IMR-90 (cell line): ENCODE data around the gene F3. TPM values are rescaled to one million over a fixed set of nuclear protein-coding genes. Genes with fewer than 3 reads are reported as not detected.

ENCODE experiments used
- ATAC-seq: fragments of 200-7000 bp; cut with Tn5 transposase; 2 replicates; pipeline ENCODE4 v1.9.1; 2020; ENCODE audit warnings: low read depth, mild to moderate bottlenecking, moderate library complexity
- BruUV-seq: library from RNA; stranded (reverse); fragments of 400-500 nt; replicated peaks from 2 replicates; lab custom pipeline; 2021; lab: Mats Ljungman, UMichigan
- CTCF ChIA-PET: fragments of 300-600 bp; formaldehyde crosslinking; extraction: SDS; loops from one replicate; lab custom pipeline; 2021; ENCODE audit warnings: antibody characterized with exemption; lab: Yijun Ruan, JAX
- POLR2A ChIA-PET: fragments of 300-600 bp; sonication (Branson Sonifier 250); formaldehyde crosslinking; loops from one replicate; lab custom pipeline; 2022; ENCODE audit warnings: antibody characterized with exemption; ENCODE audit not compliant: unreplicated experiment; lab: Charles Lee
- DNase-seq: peaks from one replicate; pipeline ENCODE4 v3.0.0; 2013
- H2AFZ ChIP-seq: replicated peaks from 2 replicates; pipeline ENCODE3; 2013; ENCODE audit warnings: low read length, mild to moderate bottlenecking; ENCODE audit not compliant: poor library complexity
- H2AK5ac ChIP-seq: 2 replicates; pipeline ENCODE4 v1.6.1; 2013; ENCODE audit warnings: low read depth, low read length, inconsistent platforms
- H2AK9ac ChIP-seq: replicated peaks from 2 replicates; pipeline ENCODE3; 2013; ENCODE audit warnings: mild to moderate bottlenecking, low read depth, low read length, moderate library complexity; ENCODE audit not compliant: poor library complexity
- H2BK120ac ChIP-seq: 2 replicates; pipeline ENCODE4 v1.6.1; 2013; ENCODE audit warnings: low read depth, low read length, inconsistent platforms
- H2BK15ac ChIP-seq: 3 replicates; pipeline ENCODE4 v1.6.1; 2013; ENCODE audit warnings: low read depth, low read length, inconsistent platforms
- H2BK20ac ChIP-seq: 2 replicates; pipeline ENCODE4 v1.6.1; 2013; ENCODE audit warnings: low read depth, mild to moderate bottlenecking, inconsistent platforms, low read length, moderate library complexity
- H2BK5ac ChIP-seq: 2 replicates; pipeline ENCODE4 v1.6.1; 2013; ENCODE audit warnings: mild to moderate bottlenecking, low read depth, low read length, inconsistent platforms; ENCODE audit not compliant: poor library complexity, severe bottlenecking
- H3K14ac ChIP-seq: replicated peaks from 2 replicates; pipeline ENCODE4 v1.6.1; 2013; ENCODE audit warnings: low read depth, low read length, inconsistent platforms
- H3K18ac ChIP-seq: 2 replicates; pipeline ENCODE4 v1.6.1; 2013; ENCODE audit warnings: low read depth, low read length, control low read depth
- H3K23ac ChIP-seq: 2 replicates; pipeline ENCODE4 v1.6.1; 2013; ENCODE audit warnings: low read depth, low read length, inconsistent platforms
- H3K27ac ChIP-seq: 2 replicates; pipeline ENCODE4 v1.5.1; 2013; ENCODE audit warnings: mild to moderate bottlenecking, control low read depth, low read length; ENCODE audit not compliant: insufficient read depth
- H3K27me3 ChIP-seq: 2 replicates; pipeline ENCODE4 v1.6.1; 2013; ENCODE audit warnings: low read length; ENCODE audit not compliant: control insufficient read depth, insufficient read depth
- H3K36me3 ChIP-seq: 2 replicates; pipeline ENCODE4 v1.6.1; 2013; ENCODE audit warnings: low read length, mixed read lengths; ENCODE audit not compliant: control insufficient read depth, insufficient read depth
- H3K4ac ChIP-seq: 2 replicates; pipeline ENCODE4 v1.6.1; 2013; ENCODE audit warnings: low read depth, low read length, inconsistent platforms
- H3K4me1 ChIP-seq: 2 replicates; pipeline ENCODE4 v1.6.1; 2013; ENCODE audit warnings: low read length, mixed read lengths; ENCODE audit not compliant: control insufficient read depth, insufficient read depth
- H3K4me2 ChIP-seq: 2 replicates; pipeline ENCODE4 v1.6.1; 2013; ENCODE audit warnings: low read depth, mild to moderate bottlenecking, control low read depth, low read length, moderate library complexity
- H3K4me3 ChIP-seq: 2 replicates; pipeline ENCODE4 v1.5.1; 2013; ENCODE audit warnings: low read depth, mild to moderate bottlenecking, control low read depth, low read length, moderate library complexity; ENCODE audit not compliant: insufficient read depth
- H3K56ac ChIP-seq: 2 replicates; pipeline ENCODE4 v1.6.1; 2013; ENCODE audit warnings: low read length, inconsistent platforms; ENCODE audit not compliant: insufficient read depth; ENCODE audit errors: extremely low read depth
- H3K79me1 ChIP-seq, 2 experiments: 2 replicates each; pipeline ENCODE4 v1.6.1; 2013; ENCODE audit warnings: low read length in 2 of 2, inconsistent platforms in 1 of 2, low read depth in 1 of 2
- H3K9ac ChIP-seq: 2 replicates; pipeline ENCODE4 v1.6.1; 2013; ENCODE audit warnings: low read depth, low read length, control low read depth
- H3K9me1 ChIP-seq: 2 replicates; pipeline ENCODE4 v1.6.1; 2013; ENCODE audit warnings: low read length, inconsistent platforms; ENCODE audit not compliant: insufficient read depth
- H3K9me3 ChIP-seq: 2 replicates; pipeline ENCODE4 v1.6.1; 2013; ENCODE audit warnings: low read length; ENCODE audit not compliant: control insufficient read depth, insufficient read depth
- H4K20me1 ChIP-seq: 2 replicates; pipeline ENCODE4 v1.6.1; 2013; ENCODE audit warnings: low read length, inconsistent platforms; ENCODE audit not compliant: insufficient read depth
- H4K5ac ChIP-seq: 2 replicates; pipeline ENCODE4 v1.6.1; 2013; ENCODE audit warnings: mild to moderate bottlenecking, low read depth, low read length, control low read depth
- H4K8ac ChIP-seq, 2 experiments: 2 replicates each; pipeline ENCODE4 v1.6.1; 2013; ENCODE audit warnings: low read depth in 2 of 2, low read length in 2 of 2, control low read depth in 1 of 2, inconsistent platforms in 1 of 2
- H4K91ac ChIP-seq: 2 replicates; pipeline ENCODE4 v1.6.1; 2013; ENCODE audit warnings: low read depth, low read length, inconsistent platforms; ENCODE audit not compliant: insufficient read depth
- POLR2A ChIP-seq: IDR thresholded peaks from 2 replicates; pipeline ENCODE4 v1.6.1; 2012; ENCODE audit warnings: mild to moderate bottlenecking, low read depth, low read length
- RAD21 ChIP-seq: IDR thresholded peaks from 2 replicates; pipeline ENCODE4 v1.6.1; 2012; ENCODE audit warnings: low read length, improper control_type of control experiment
- WGBS, 2 experiments: methylation state at CpG; one replicate each; pipeline versions ENCODE4 v1.1.5 to v1.1.7; 2013; ENCODE audit warnings: missing lambda C conversion rate in 2 of 2; ENCODE audit not compliant: insufficient read length in 1 of 2; ENCODE audit errors: extremely low coverage in 2 of 2; 5-methylcytosine and 5-hydroxymethylcytosine counted together
- dilution Hi-C: fragments of 300-500 bp; cut with HindIII; formaldehyde crosslinking; loops from one replicate; pipeline ENCODE4 v1.14.3; 2018; ENCODE audit warnings: low sequenced_read_pairs; ENCODE audit not compliant: unreplicated experiment
- in situ Hi-C: fragments of 300-500 bp; cut with MboI; formaldehyde crosslinking; loops from 3 replicates; pipeline ENCODE4 v1.14.3; 2019; ENCODE audit warnings: low sequenced_read_pairs, inconsistent platforms, mixed read lengths
- intact Hi-C: fragments of 100-400 bp; cut with micrococcal nuclease; formaldehyde crosslinking; loops from 2 replicates; pipeline ENCODE4 v1.10.0; 2022
- polyA plus RNA-seq, 3 experiments: library from polyadenylated mRNA; depleted of rRNA; stranded (reverse); fragments of >200 nt; gene quantifications; 2 replicates each; pipeline ENCODE4 v1.2.3, GENCODE V29; 2012; ENCODE audit warnings: low replicate concordance in 1 of 3
- total RNA-seq: library from RNA; depleted of rRNA; stranded (reverse); fragments of >200 nt; gene quantifications from 2 replicates; pipeline ENCODE4 v1.2.3, GENCODE V29; 2012

Gene F3
- total and polyA plus RNA-seq, 2 of the 4 experiments (the other 2 are of a cell fraction): 75.6 to 126 TPM

DNA sequence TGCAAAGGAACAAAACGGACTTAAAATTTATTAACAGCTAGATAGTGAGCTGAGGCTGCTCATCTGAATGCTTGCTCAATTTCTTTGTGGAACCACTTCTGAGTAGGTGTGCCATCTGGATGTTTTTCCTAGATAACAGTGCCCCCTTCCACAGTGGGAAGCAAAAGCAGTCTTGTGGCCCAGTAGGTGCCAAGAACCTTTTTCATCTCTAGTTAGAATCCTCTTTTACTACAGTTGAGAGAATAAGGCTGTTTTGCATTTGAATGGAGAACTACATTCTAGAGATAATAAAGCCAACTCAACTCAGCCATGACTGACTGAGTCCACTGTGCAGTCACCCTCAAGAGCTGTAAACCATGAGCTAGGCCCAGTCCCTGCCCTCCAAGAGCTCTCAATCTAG lies 13.3 kb downstream of the F3 start:
- intact Hi-C loops: loop anchor here (5.0 kb wide), 1 partner anchor 514 kb away; no protein-coding TSS in a partner anchor

More for the DNA sequence above, 13.3 kb downstream of the F3 start:
- in situ Hi-C loops (no loop called here), dilution Hi-C loops (loop anchor here (25.0 kb wide), 1 partner anchor 259 kb away; no protein-coding TSS in a partner anchor)
- Histone ChIP-seq H3K4me2 (no peak overlapping the region), H2AK9ac (no peak overlapping the region), H3K4me3 (no peak overlapping the region), H2AK5ac (no peak overlapping the region), H3K79me1 (peaks cover 4 to 19% of the 10 kb centered on the region in 2 experiments; a peak in 3 of 4 replicates), H3K9me1 (peaks cover 7% of the 10 kb centered on the region), H3K27ac (no peak overlapping the region), H4K91ac (no peak overlapping the region), H4K20me1 (peaks cover 44% of the 10 kb centered on the region), H2BK20ac (no peak overlapping the region), H4K8ac (0 out of 4 replicates have a peak overlapping the region, but pooled peaks of 1 of the 2 experiments have one; percentile 2), H4K5ac (no peak overlapping the region), H3K9ac (no peak overlapping the region), H2BK15ac (no peak overlapping the region), H3K27me3 (no peaks in the 10 kb centered on the region), H3K9me3 (no peaks in the 10 kb centered on the region), H2AFZ (no peak overlapping the region), H3K4me1 (0 out of 2 replicates have a peak, but pooled peaks cover 1% of the 10 kb centered on the region), H3K14ac (no peak overlapping the region), H3K4ac (no peak overlapping the region), H2BK5ac (no peak overlapping the region), H3K56ac (no peak overlapping the region), H3K36me3 (peaks cover 34% of the 10 kb centered on the region), H2BK120ac (no peak overlapping the region), H3K18ac (no peak overlapping the region), H3K23ac (no peak overlapping the region)
- DNase-seq (peak; percentile 58), ATAC-seq (peak; percentile 6)
- BruUV-seq: no TSS peak
- no CpG with 5 or more reads among the region's 1 CpG for WGBS, 2 experiments
- POLR2A ChIA-PET: interaction anchor here (0.6 to 4.9 kb wide), 2 partner anchors 13 to 84 kb away, joined by 3 to 24 read pairs; partner anchors contain the start of gene F3
- CTCF ChIA-PET: interaction anchor here (1.0 kb wide), 1 partner anchor 278 kb away, joined by 3 read pairs; no protein-coding TSS in a partner anchor
- TF ChIP-seq POLR2A: peak; percentile 78
- no peak for TF ChIP-seq RAD21
